K562 (cell line): ENCODE measurements around the gene BLOC1S3. TPM values are rescaled to one million over a fixed set of nuclear protein-coding genes. Genes with fewer than 3 reads are reported as not detected.
A peak's percentile ranks its signal among the peaks of the same experiment; 100 is the strongest.

Source experiments
- MAZ ChIP-seq, 2 experiments: fragments of 450-650 bp in 1 of 2; sonication (generic) in 1 of 2; formaldehyde crosslinking; IDR thresholded peaks in 1 of 2; conservative IDR thresholded peaks in 1 of 2; 2 replicates each; pipeline versions ENCODE4 v1.4.0 to v1.5.0; 2020; ENCODE audit warnings: mild to moderate bottlenecking in 1 of 2, missing genetic modification reagents in 1 of 2
- NEUROD1 ChIP-seq: fragments of 150-350 bp; IDR thresholded peaks from 2 replicates; pipeline ENCODE4 v1.6.1; 2014; ENCODE audit warnings: borderline replicate concordance, low read length, low read depth; ENCODE audit not compliant: partially characterized antibody
- RBFOX2 ChIP-seq: fragments of 200-400 bp; formaldehyde crosslinking; IDR thresholded peaks from 2 replicates; pipeline ENCODE4 v1.6.1; 2017; ENCODE audit warnings: low read depth, mild to moderate bottlenecking, low read length, moderate library complexity
- SMC3 ChIP-seq: conservative IDR thresholded peaks from 2 replicates; pipeline ENCODE4 v1.6.1; 2011; ENCODE audit warnings: low read depth, low read length, improper control_type of control experiment; ENCODE audit not compliant: insufficient read depth
- ZNF263 ChIP-seq: sonication (generic); formaldehyde crosslinking; IDR thresholded peaks from 2 replicates; pipeline ENCODE4 v1.8.0; 2022; ENCODE audit warnings: mild to moderate bottlenecking, missing genetic modification reagents, borderline replicate concordance
- polyA plus RNA-seq, 8 experiments: library from polyadenylated mRNA; depleted of rRNA in 4 of 8; stranded (reverse) in 5 of 8; unstranded in 3 of 8; fragments of >200 nt; fragmentation: Nextera tagmentation in 2 of 8; fragmentation: Illumina TruSeq in 1 of 8; extraction: Ambion mirVana in 2 of 8; extraction: Trizol in 1 of 8; gene quantifications; 2 replicates each; pipeline versions ENCODE4 v1.2.1 to v1.2.3, GENCODE V29; 2011 to 2014; ENCODE audit warnings: inconsistent platforms in 1 of 8, missing spikeins in 1 of 8
- total RNA-seq, 7 experiments: library from RNA; depleted of rRNA in 6 of 7; stranded (reverse); fragments of >200 nt in 6 of 7; fragmentation: Illumina TruSeq in 2 of 7; extraction: Trizol in 2 of 7; gene quantifications; 2 replicates each; pipeline versions ENCODE4 v1.2.1 to v1.2.3, GENCODE V29; 2011 to 2021; ENCODE audit warnings: low replicate concordance in 1 of 7
- TF ChIP-seq, protein P1 (sequence below): fragments of 200-400 bp; formaldehyde crosslinking; IDR thresholded peaks from 2 replicates; pipeline ENCODE4 v1.6.1; 2017; ENCODE audit warnings: mild to moderate bottlenecking, low read depth, low read length, moderate library complexity
- TF ChIP-seq, protein P2 (sequence below): sonication (generic); formaldehyde crosslinking; IDR thresholded peaks from 2 replicates; pipeline ENCODE4 v1.8.0; 2022; ENCODE audit warnings: missing genetic modification reagents, mild to moderate bottlenecking, moderate library complexity, borderline replicate concordance
- TF ChIP-seq, protein P3 (sequence below), 3 experiments: IDR thresholded peaks in 2 of 3; conservative IDR thresholded peaks in 1 of 3; 2 replicates each; pipeline ENCODE4 v1.5.1; 2011 to 2012; ENCODE audit warnings: low read length in 3 of 3, mild to moderate bottlenecking in 3 of 3, control low read depth in 2 of 3, improper control_type of control experiment in 1 of 3, inconsistent platforms in 1 of 3, low read depth in 1 of 3, mixed read lengths in 1 of 3, moderate library complexity in 1 of 3; ENCODE audit not compliant: insufficient read depth in 2 of 3

The BLOC1S3 gene
- total and polyA plus RNA-seq, 9 of the 15 experiments (the other 6 are each of a cell fraction or from before 2014, with no cell fraction given): 3.9 to 20.2 (median 10.4) TPM

DNA sequence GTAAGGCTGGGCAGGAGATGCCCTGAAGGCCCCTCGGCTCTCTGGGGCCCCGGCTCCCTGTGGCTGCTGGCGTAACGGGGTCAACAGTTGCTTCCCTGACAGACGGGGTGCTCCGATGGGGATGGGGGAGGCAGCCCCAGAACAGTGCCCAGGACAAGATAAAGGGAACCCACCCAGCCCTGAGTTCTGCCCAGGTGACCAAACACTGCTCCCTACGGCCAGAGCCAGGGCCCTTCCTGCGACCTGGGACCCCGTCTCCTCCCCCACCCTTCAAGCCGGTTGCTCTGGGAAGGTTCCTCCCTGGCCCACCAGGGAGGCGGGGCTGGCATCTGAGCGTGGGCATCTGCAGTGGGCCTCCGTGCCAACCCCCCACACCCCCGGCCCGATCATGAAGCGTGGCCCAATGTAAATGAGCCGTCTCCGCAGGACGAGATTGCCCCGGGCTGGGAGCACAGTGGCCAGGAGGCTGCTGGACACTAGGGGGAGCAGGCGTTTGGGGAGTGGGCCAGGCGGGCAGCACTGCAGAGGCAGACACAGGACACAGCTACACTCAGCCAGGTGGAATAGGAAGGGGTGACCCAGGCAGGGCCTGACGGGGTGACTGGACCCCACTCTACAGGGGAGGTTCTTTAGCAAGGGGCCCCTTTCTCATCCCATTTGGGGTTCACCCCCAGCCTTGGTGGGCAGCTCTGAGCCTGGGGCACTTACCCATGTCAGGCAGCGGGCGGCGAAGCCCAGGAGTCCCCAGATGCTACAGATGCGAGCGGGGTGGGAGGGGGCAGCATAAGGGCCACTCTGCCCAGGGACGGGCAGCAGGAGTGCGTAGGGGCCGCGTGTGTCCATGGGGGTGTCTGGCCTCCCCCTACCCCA lies 16.6 kb upstream of the BLOC1S3 start (continued):
- TF ChIP-seq NEUROD1 (peak; percentile 23), RBFOX2 (0 out of 2 replicates have a peak, but pooled peaks have one; percentile 19), MAZ (CRISPR knock-in tag; conservative IDR thresholded peaks at IDR 0.05 in 1 of 2, IDR thresholded peaks at IDR 0.05 in 1 of 2) (peak in 1 of 2 experiments; percentile 56; a peak in 1 of 4 replicates), ZNF263 (CRISPR knock-in tag) (peak; percentile 62; the same call in 1 of the 2 replicates), SMC3 (0 out of 2 replicates have a peak, but pooled peaks have one; percentile 50)
- TF ChIP-seq, protein P1, sequence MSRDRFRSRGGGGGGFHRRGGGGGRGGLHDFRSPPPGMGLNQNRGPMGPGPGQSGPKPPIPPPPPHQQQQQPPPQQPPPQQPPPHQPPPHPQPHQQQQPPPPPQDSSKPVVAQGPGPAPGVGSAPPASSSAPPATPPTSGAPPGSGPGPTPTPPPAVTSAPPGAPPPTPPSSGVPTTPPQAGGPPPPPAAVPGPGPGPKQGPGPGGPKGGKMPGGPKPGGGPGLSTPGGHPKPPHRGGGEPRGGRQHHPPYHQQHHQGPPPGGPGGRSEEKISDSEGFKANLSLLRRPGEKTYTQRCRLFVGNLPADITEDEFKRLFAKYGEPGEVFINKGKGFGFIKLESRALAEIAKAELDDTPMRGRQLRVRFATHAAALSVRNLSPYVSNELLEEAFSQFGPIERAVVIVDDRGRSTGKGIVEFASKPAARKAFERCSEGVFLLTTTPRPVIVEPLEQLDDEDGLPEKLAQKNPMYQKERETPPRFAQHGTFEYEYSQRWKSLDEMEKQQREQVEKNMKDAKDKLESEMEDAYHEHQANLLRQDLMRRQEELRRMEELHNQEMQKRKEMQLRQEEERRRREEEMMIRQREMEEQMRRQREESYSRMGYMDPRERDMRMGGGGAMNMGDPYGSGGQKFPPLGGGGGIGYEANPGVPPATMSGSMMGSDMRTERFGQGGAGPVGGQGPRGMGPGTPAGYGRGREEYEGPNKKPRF: no peak
- TF ChIP-seq, protein P2, sequence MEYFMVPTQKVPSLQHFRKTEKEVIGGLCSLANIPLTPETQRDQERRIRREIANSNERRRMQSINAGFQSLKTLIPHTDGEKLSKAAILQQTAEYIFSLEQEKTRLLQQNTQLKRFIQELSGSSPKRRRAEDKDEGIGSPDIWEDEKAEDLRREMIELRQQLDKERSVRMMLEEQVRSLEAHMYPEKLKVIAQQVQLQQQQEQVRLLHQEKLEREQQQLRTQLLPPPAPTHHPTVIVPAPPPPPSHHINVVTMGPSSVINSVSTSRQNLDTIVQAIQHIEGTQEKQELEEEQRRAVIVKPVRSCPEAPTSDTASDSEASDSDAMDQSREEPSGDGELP: 0 out of 2 replicates have a peak, but pooled peaks have one; percentile 49
- TF ChIP-seq, protein P3, sequence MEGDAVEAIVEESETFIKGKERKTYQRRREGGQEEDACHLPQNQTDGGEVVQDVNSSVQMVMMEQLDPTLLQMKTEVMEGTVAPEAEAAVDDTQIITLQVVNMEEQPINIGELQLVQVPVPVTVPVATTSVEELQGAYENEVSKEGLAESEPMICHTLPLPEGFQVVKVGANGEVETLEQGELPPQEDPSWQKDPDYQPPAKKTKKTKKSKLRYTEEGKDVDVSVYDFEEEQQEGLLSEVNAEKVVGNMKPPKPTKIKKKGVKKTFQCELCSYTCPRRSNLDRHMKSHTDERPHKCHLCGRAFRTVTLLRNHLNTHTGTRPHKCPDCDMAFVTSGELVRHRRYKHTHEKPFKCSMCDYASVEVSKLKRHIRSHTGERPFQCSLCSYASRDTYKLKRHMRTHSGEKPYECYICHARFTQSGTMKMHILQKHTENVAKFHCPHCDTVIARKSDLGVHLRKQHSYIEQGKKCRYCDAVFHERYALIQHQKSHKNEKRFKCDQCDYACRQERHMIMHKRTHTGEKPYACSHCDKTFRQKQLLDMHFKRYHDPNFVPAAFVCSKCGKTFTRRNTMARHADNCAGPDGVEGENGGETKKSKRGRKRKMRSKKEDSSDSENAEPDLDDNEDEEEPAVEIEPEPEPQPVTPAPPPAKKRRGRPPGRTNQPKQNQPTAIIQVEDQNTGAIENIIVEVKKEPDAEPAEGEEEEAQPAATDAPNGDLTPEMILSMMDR (IDR thresholded peaks at IDR 0.05 in 2 of 3, conservative IDR thresholded peaks at IDR 0.05 in 1 of 3; ENCODE audit: insufficient read depth in 2 of 3, low read depth in 1 of 3, low read length in 3 of 3): peak; percentile 76 to 82 (median 81)
